CD14-positive monocyte (primary cell): ENCODE results near the gene ETV2. TPM values are rescaled to one million over a fixed set of nuclear protein-coding genes. Genes with fewer than 3 reads are reported as not detected.
"Not testable (repeated sequence)": the region's sequence is repeated elsewhere in the genome, so short reads cannot be mapped to it uniquely, and the experiment has no call there.

Experiments used
- DNase-seq, 3 donors: peaks; one replicate each; pipeline ENCODE4 v3.0.0-alpha.2; 2011 to 2022
- H2AFZ ChIP-seq: 2 replicates; pipeline ENCODE4 v1.6.0; 2012; ENCODE audit warnings: mild to moderate bottlenecking, low read depth, low read length, inconsistent platforms; ENCODE audit not compliant: insufficient read depth, poor library complexity, severe bottlenecking
- H3K27ac ChIP-seq, 2 donors: 1 replicate in 1 of 2; 2 replicates in 1 of 2; pipeline ENCODE4 v1.5.1; 2012 to 2013; ENCODE audit warnings: low read length in 2 of 2, control low read depth in 1 of 2, inconsistent platforms in 1 of 2, low read depth in 1 of 2, mild to moderate bottlenecking in 1 of 2
- H3K27me3 ChIP-seq, 2 donors: one replicate each; pipeline versions ENCODE4 v1.6.0 to v1.6.1; 2011 to 2013; ENCODE audit warnings: low read length in 2 of 2; ENCODE audit not compliant: control insufficient read depth in 2 of 2, insufficient read depth in 2 of 2
- H3K36me3 ChIP-seq, 2 donors: replicated peaks in 1 of 2; 1 replicate in 1 of 2; 2 replicates in 1 of 2; pipeline versions ENCODE4 v1.5.1 to v1.6.1; 2012 to 2013; ENCODE audit warnings: low read length in 2 of 2, control low read depth in 1 of 2, inconsistent platforms in 1 of 2, mild to moderate bottlenecking in 1 of 2; ENCODE audit not compliant: insufficient read depth in 2 of 2, control insufficient read depth in 1 of 2
- H3K4me1 ChIP-seq, 2 donors: 1 replicate in 1 of 2; 2 replicates in 1 of 2; pipeline versions ENCODE4 v1.5.1 to v1.6.1; 2012 to 2013; ENCODE audit warnings: low read length in 2 of 2, control low read depth in 1 of 2, inconsistent platforms in 1 of 2, mild to moderate bottlenecking in 1 of 2, moderate library complexity in 1 of 2; ENCODE audit not compliant: insufficient read depth in 2 of 2, control insufficient read depth in 1 of 2
- H3K4me2 ChIP-seq: replicated peaks from 2 replicates; pipeline ENCODE3; 2012; ENCODE audit warnings: low read length, moderate library complexity, mild to moderate bottlenecking; ENCODE audit not compliant: poor library complexity, severe bottlenecking; ENCODE audit errors: extremely low read depth
- H3K4me3 ChIP-seq, 3 experiments: fragments of 200-600 bp in 1 of 3; sonication (generic) in 1 of 3; replicated peaks in 1 of 3; 1 replicate in 2 of 3; 2 replicates in 1 of 3; pipeline ENCODE4 v1.5.1; 2011 to 2013; ENCODE audit warnings: low read length in 3 of 3, mild to moderate bottlenecking in 3 of 3, control low read depth in 2 of 3, low read depth in 2 of 3, inconsistent platforms in 1 of 3, moderate library complexity in 1 of 3
- H3K79me2 ChIP-seq: 2 replicates; pipeline ENCODE4 v1.6.0; 2012; ENCODE audit warnings: mild to moderate bottlenecking, control low read depth, inconsistent platforms, low read length, moderate library complexity; ENCODE audit not compliant: insufficient read depth
- H3K9ac ChIP-seq: 2 replicates; pipeline ENCODE4 v1.6.0; 2017; ENCODE audit warnings: low read length, mild to moderate bottlenecking; ENCODE audit not compliant: insufficient read depth, poor library complexity, severe bottlenecking
- H3K9me3 ChIP-seq, 2 donors: replicated peaks in 1 of 2; 1 replicate in 1 of 2; 2 replicates in 1 of 2; pipeline versions ENCODE4 v1.5.1 to v1.6.1; 2012 to 2013; ENCODE audit warnings: low read length in 2 of 2, control low read depth in 1 of 2; ENCODE audit not compliant: control insufficient read depth in 1 of 2, insufficient read depth in 1 of 2
- H4K20me1 ChIP-seq: 2 replicates; pipeline ENCODE4 v1.6.0; 2012; ENCODE audit warnings: mild to moderate bottlenecking, low read length, control low read depth, moderate library complexity; ENCODE audit not compliant: insufficient read depth
- H3K27ac Mint-ChIP-seq, 7 donors: one replicate each; pipeline ENCODE4 v1.8.0; 2020; ENCODE audit warnings: mild to moderate bottlenecking in 7 of 7, mixed read lengths in 7 of 7, moderate library complexity in 6 of 7, inconsistent platforms in 2 of 7
- H3K27me3 Mint-ChIP-seq, 3 donors: one replicate each; pipeline ENCODE4 v1.8.0; 2021 to 2022; ENCODE audit warnings: low read depth in 3 of 3, mild to moderate bottlenecking in 3 of 3, mixed read lengths in 3 of 3, moderate library complexity in 3 of 3, inconsistent platforms in 1 of 3
- H3K36me3 Mint-ChIP-seq, 2 donors: one replicate each; pipeline ENCODE4 v1.8.0; 2020; ENCODE audit warnings: mixed read lengths in 2 of 2, inconsistent platforms in 1 of 2, mild to moderate bottlenecking in 1 of 2
- H3K4me1 Mint-ChIP-seq: one replicate; pipeline ENCODE4 v1.8.0; 2020; ENCODE audit warnings: mild to moderate bottlenecking, mixed read lengths
- H3K4me3 Mint-ChIP-seq, 2 donors: one replicate each; pipeline ENCODE4 v1.8.0; 2020; ENCODE audit warnings: mild to moderate bottlenecking in 2 of 2, mixed read lengths in 2 of 2, moderate library complexity in 1 of 2
- H3K9me3 Mint-ChIP-seq, 7 donors: one replicate each; pipeline ENCODE4 v1.8.0; 2020 to 2022; ENCODE audit warnings: mixed read lengths in 7 of 7, mild to moderate bottlenecking in 6 of 7, moderate library complexity in 6 of 7, inconsistent platforms in 2 of 7
- CTCF ChIP-seq: fragments of 200-600 bp; IDR thresholded peaks from one replicate; pipeline ENCODE4 v1.8.0; 2022; ENCODE audit warnings: antibody characterized with exemption, mild to moderate bottlenecking
- WGBS: methylation state at CpG from one replicate; pipeline ENCODE4 v1.1.5; 2013; ENCODE audit warnings: missing lambda C conversion rate; ENCODE audit not compliant: insufficient coverage; 5-methylcytosine and 5-hydroxymethylcytosine counted together
- intact Hi-C, 2 donors: fragments of 100-400 bp; cut with micrococcal nuclease; formaldehyde crosslinking; loops; one replicate each; pipeline versions ENCODE4 v1.15.0 to v1.15.1; 2023
- polyA plus RNA-seq, 3 donors: library from polyadenylated mRNA; depleted of rRNA in 1 of 3; unstranded in 2 of 3; stranded (reverse) in 1 of 3; fragments of 300-500 nt in 2 of 3; fragments of >200 nt in 1 of 3; fragmentation: Illumina TruSeq in 2 of 3; gene quantifications; 1 replicate in 2 of 3; 2 replicates in 1 of 3; pipeline ENCODE4 v1.2.3, GENCODE V29; 2012 to 2021

Gene ETV2
- polyA plus RNA-seq, 3 donors = 0.17 to 0.93 (median 0.82) TPM

GRCh38 chr19:35648017-35648961 lies 6.7 kb downstream of the ETV2 start, which contains the start of gene COX6B1:
Gene COX6B1 (plus strand): TSS chr19:35648323. CDS start chr19:35651244, 2,921 bp downstream.
- WGBS = under 1% methylated on average over 41 of the region's 46 CpGs
- peaks cover 32% of the 10 kb centered on the region for H3K79me2 ChIP-seq
- H3K4me1 Mint-ChIP-seq = peaks cover 39% of the 10 kb centered on the region
- H3K27me3 ChIP-seq = no peaks in the 10 kb centered on the region
- peak within 1 kb of the TSS; percentile 89 for H2AFZ ChIP-seq
- H3K36me3 Mint-ChIP-seq = peaks cover 11 to 28% of the 10 kb centered on the region in 2 donors
- peak within 1 kb of the TSS; percentile 58 to 91 (median 66) for H3K4me3 ChIP-seq
- TF ChIP-seq CTCF = no peak
- intact Hi-C loops = loop anchor here (5.0 to 10.0 kb wide), 2 partner anchors 36 to 97 kb away; partner anchors contain the start of genes HAUS5 (in 1 of the 2), IGFLR1 (in 1 of the 2), LIN37 (in 1 of the 2) and PSENEN (in 1 of the 2)
- DNase-seq = peak; percentile 95 to 98 (median 96)
- H3K4me1 ChIP-seq = peaks cover 35 to 45% of the 10 kb centered on the region in 2 donors
- H4K20me1 ChIP-seq = peaks cover 20% of the 10 kb centered on the region
- H3K36me3 ChIP-seq = peaks cover 11 to 20% of the 10 kb centered on the region in 2 donors
- H3K4me2 ChIP-seq = peak within 1 kb of the TSS; percentile 96
- H3K27ac Mint-ChIP-seq = peak within 1 kb of the TSS; percentile 90 to 97 (median 93)
- H3K9me3 Mint-ChIP-seq = no peaks in the 10 kb centered on the region
- peak within 1 kb of the TSS; percentile 63 to 91 for H3K27ac ChIP-seq
- H3K27me3 Mint-ChIP-seq = peaks cover 0 to 1% (median 0%) of the 10 kb centered on the region in 3 donors
- peak within 1 kb of the TSS; percentile 96 to 97 for H3K4me3 Mint-ChIP-seq
- H3K9ac ChIP-seq = peak within 1 kb of the TSS; percentile 82
- no peaks in the 10 kb centered on the region for H3K9me3 ChIP-seq

- Mint-ChIP-seq H3K27ac (peak overlapping the region in 3 of 7 donors; percentile 23 to 60 (median 46)), H3K36me3 (peaks cover 26 to 51% of the 10 kb centered on the region in 2 donors), H3K4me1 (peaks cover 26% of the 10 kb centered on the region), H3K27me3 (peaks cover 0 to under 1% (median 0%) of the 10 kb centered on the region in 3 donors), H3K4me3 (no peak overlapping the region), H3K9me3 (no peaks in the 10 kb centered on the region)
- TF ChIP-seq CTCF = no peak
- intact Hi-C loops = no loop called here
- Histone ChIP-seq H3K27me3 (no peaks in the 10 kb centered on the region), H3K27ac (no peak overlapping the region), H3K36me3 (peaks cover 29 to 39% of the 10 kb centered on the region in 2 donors), H3K9ac (no peak overlapping the region), H3K79me2 (peaks cover 32% of the 10 kb centered on the region), H4K20me1 (peaks cover 37% of the 10 kb centered on the region), H3K4me1 (peaks cover 17 to 22% of the 10 kb centered on the region in 2 donors), H3K9me3 (no peaks in the 10 kb centered on the region), H3K4me2 (no peak overlapping the region), H3K4me3 (no peak overlapping the region), H2AFZ (no peak overlapping the region)
- 27% methylated on average over 5 of the region's 9 CpGs for WGBS
- DNase-seq = no peak
Observed at GRCh38 chr19:35650581-35650980, 9.0 kb downstream of the ETV2 start.

DNA sequence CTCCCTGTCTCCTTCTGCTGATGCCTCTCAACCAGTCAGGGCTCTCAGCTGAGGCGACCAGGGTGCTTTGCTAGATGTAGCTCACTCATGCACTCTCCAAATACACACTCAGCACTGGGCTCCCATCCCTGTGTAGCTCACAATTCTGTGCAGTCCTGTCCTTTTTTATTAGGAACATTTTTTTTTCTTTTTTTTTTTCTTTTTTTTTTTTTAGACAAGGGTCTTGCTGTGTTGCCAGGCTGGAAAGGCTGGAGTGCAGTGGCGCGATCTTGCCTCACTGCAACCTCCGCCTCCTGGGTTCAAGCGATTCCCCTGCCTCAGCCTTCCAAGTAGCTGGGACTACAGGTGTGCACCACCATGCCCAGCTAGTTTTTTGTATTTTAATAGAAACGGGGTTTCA lies 13.3 kb downstream of the ETV2 start:
- H2AFZ ChIP-seq, DNase-seq, H3K27me3 Mint-ChIP-seq, H3K27ac Mint-ChIP-seq, H3K9ac ChIP-seq, H3K4me3 Mint-ChIP-seq, H3K27ac ChIP-seq, H3K4me1 ChIP-seq, H3K27me3 ChIP-seq, H3K4me2 ChIP-seq, H3K9me3 Mint-ChIP-seq, H3K4me3 ChIP-seq, H3K9me3 ChIP-seq, intact Hi-C loops: not testable (repeated sequence)
- H3K36me3 ChIP-seq = peaks cover 69 to 78% of the 10 kb centered on the region in 2 donors
- H4K20me1 ChIP-seq = peaks cover 51% of the 10 kb centered on the region
- H3K79me2 ChIP-seq = peaks cover 15% of the 10 kb centered on the region
- H3K4me1 Mint-ChIP-seq = peaks cover 12% of the 10 kb centered on the region
- WGBS = 98% methylated on average over 5 of the region's 6 CpGs
- peaks cover 57 to 89% of the 10 kb centered on the region in 2 donors for H3K36me3 Mint-ChIP-seq
